ENCODE results near the gene NPTXR.
A peak's percentile ranks its signal among the peaks of the same experiment; 100 is the strongest.

The NPTXR gene

DNA sequence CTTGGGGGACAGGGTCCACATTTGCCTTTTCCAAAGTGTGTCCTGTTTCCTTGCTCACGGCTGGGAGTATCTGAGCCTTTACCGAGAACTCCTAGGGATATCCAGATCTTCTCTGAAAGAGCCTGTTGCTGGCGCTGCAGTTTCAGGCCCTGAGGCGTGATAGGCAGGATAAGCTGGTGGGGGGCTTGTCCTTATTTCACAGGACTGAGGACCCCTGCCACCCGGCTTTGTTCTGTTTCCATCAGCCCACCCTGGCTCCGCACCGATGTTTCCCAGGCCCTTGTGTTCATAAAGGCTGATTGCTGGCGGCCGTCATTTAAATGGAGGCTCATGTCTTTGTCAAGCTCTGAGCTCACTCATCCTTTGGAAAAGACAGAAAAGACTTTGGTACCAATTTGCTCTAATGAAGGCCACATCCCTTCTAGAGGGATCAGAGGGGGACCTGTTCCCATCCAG is 9.4 kb upstream of the NPTXR start:
- DNase-seq (ENCODE audit: low read depth in 2 of 2) = no peak

DNA sequence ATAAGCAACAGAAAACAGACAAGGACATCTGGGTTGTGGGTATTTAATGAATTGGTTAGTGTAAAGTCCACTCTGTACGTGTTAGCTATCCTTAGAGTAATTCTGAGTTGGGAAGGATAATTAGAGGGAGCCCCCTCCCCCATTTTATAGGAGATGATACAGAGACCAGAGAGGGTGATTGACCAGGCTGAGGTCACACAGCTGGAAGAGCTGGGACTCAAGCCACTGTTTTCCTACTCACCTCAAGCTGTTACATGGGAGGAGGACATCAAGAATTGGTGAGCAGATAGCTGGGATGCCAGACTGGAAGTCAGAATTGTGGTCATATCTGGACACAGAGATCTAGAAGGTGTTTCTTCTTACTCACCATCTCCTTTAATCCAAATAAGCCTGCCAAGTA is 8.7 kb upstream of the NPTXR start:
- no peak for DNase-seq (ENCODE audit: low read depth in 2 of 2)

- DNase-seq (ENCODE audit: low read depth in 2 of 2) = no peak
Measured at GRCh38 chr22:38850941-38851849, 7.4 kb upstream of the NPTXR start.

DNA sequence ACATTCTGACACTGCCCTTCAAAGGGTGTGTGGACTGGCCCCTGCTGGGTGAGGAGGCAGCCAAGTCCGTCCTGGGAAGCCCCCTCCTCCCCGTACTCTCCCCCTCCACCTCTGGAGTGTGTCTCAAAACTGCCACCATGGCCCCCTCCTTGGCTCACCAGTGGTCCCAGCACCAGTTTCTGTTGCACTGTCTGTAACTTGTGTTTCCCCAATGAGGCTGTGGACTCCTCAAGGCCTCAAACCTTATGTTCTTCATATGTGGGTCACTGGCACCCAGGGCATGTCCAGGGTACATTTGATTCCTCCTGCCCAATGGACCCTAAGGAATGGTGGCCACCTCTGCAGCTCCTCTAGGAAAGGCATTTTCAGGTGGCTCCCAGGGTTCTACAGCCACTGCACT is 6.6 kb upstream of the NPTXR start:
- DNase-seq (ENCODE audit: low read depth in 2 of 2) = no peak

DNA sequence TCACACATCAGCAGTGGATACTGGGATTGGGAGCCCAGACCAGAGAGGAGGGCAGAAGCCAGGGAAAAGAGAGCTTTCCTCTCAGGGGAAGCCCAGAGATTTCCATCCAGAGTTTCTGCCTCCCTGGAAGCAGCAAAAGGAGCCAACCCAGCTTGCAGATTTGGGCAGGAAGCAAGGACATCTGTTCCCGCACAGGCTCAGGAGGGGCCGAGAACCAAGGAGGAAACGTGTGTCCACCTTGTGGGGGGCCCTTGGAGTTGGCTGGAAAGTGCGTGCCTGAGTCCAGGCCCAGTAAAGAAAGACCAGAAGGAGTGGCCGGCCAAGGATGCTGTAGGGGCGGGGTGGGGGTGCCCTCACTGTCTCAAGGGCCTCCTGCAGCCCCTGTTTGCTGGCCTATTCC is 6.0 kb upstream of the NPTXR start:
- no peak for DNase-seq (ENCODE audit: low read depth in 2 of 2)

DNA sequence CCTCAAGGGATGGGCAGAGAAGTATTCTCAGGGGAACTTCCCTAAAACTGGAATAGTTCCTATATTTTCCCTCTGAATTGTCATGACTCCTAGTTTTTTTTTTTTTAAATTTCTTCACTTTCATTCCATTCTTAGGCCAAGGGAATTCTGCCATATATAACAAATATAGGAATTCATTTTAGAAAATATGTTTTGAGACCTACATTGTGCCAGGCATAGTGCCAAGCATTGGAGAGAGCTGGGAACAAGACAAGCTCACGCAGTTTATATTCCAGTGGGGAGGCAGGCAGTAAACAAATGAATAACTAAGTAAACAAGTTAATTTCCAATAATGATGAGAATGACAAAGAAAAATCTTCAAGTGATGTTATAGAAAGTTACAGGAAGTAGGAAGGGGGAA is 2.6 kb upstream of the NPTXR start:
- no peak for DNase-seq (ENCODE audit: low read depth in 2 of 2)

- DNase-seq (ENCODE audit: low read depth in 2 of 2) = no peak
Measured at GRCh38 chr22:38845004-38845740, 1.3 kb upstream of the NPTXR start.

GRCh38 chr22:38844315-38845003 is 631 bp upstream of the NPTXR start:
- DNase-seq (ENCODE audit: low read depth in 2 of 2) = no peak

GRCh38 chr22:38843201-38843656 is 599 bp downstream of the NPTXR start:
- DNase-seq (ENCODE audit: low read depth in 2 of 2) = peak; percentile 34 to 49

DNA sequence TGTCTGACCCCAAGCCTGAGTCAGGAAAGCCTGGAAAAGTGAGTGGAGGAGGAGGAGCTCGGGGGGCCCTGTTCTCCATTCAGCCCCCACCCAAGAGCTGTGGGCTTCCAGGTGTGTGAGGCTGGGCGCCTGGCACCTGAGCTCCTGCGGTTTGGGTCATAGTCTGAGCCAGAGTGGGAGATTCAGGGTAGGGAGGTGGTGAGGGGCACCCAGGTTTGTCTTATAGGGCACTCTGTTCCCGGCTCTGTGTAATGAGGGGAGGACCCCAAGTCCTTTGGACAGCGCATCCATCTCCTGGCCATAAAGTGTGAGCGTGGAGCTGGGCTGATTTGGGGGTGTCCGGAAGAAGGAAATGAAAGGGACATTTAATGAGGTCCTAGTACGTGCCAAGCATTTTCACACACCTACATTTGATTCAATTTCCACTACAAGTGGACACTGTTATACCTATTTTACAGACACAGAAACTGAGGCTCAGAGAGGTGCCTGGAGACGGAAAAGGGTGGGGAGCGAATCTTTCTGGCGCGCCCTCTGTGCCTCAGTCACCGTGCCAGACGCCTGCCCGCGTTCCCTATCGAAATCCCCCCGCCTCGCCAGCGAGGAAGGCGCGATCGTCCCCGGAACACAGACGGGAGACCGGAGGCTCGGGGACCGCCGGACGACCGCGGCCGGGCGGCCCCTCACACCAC is 1.2 kb downstream of the NPTXR start:
- no peak for DNase-seq (ENCODE audit: low read depth in 2 of 2)

- DNase-seq (ENCODE audit: low read depth in 2 of 2) = no peak
Measured at GRCh38 chr22:38841635-38842034, 2.2 kb downstream of the NPTXR start.

- DNase-seq (ENCODE audit: low read depth in 2 of 2) = no peak
Measured at GRCh38 chr22:38841211-38841610, 2.6 kb downstream of the NPTXR start.

DNA sequence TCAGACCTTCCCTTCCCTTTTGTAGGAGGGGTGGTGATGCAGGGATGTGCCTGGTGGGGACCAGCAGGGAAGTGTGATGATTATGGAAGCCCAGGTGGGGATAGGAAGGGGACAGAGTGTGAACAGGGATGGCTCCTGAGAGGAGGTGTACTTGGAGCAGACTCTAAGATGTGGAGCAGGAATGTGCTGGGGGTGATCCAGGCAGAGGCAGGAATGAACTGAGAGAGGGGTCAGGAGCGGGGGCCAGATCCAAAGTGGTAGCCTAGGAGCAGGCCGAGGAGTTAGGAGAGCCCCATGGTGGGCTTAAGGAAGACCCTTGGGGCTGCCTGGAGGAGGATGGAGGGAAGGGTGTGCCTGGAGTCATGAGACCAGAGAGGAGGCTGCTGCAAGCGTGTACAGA is 3.7 kb downstream of the NPTXR start:
- no peak for DNase-seq (ENCODE audit: low read depth in 2 of 2)

DNA sequence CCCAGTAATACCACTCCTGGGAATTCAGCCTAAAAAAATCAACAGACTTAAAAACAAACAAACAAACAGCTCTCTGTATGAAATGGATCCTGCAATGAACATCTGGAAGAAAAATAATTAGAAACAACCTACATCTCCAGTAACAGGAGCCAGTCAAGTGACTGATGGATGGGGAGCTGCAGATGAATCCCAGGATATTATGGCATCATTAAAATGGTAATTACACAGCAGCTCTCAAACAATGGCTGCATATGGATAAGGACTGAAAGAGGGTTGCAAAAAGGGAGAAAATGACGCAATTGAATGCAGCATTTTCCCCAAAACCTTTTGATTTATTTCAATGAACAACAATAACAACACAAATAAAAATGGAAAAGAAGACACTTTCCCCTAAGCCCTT is 4.1 kb downstream of the NPTXR start:
- no peak for DNase-seq (ENCODE audit: low read depth in 2 of 2)

- DNase-seq (ENCODE audit: low read depth in 2 of 2) = no peak
Measured at GRCh38 chr22:38837414-38837928, 6.4 kb downstream of the NPTXR start.

DNA sequence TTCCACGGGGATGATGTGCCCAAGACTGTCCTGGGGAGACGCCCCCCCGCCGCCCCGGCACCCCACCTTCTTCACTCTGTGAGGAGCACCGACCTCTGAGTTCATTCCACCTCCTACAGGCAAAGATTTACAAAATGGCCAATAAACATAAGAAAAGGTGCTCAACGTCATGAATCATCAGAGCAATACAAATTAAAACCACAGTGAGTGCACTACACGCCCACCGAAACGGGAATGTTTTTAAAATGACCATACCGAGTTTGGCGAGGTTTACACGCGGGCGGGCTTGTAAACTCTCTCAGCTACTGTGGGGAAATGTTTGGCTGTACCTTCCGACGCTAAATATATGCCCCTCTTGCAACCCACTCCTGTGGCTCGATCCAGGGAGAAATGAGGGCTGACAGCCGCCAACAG is 7.9 kb downstream of the NPTXR start:
- DNase-seq (ENCODE audit: low read depth in 2 of 2) = no peak

DNA sequence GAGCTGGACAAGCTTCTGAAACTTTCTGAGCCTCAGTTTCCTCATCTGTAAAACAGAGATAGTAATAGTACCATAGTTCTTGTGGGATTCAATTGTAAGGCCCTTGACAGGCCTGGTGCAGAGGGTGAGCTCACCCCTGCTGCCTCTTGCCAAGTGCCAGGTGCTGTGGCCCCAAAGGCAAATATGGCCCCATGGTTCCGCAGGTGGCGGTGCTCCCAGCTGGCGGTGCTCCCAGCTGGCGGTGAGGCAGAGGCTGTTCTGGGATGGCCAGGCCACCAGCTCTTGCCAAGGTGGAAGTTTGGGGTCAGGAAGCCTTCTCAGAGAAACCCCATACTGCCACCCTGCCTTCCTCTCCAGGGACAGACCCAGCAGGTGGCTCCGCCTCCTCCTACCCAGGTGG is 8.8 kb downstream of the NPTXR start:
- no peak for DNase-seq (ENCODE audit: low read depth in 2 of 2)

DNA sequence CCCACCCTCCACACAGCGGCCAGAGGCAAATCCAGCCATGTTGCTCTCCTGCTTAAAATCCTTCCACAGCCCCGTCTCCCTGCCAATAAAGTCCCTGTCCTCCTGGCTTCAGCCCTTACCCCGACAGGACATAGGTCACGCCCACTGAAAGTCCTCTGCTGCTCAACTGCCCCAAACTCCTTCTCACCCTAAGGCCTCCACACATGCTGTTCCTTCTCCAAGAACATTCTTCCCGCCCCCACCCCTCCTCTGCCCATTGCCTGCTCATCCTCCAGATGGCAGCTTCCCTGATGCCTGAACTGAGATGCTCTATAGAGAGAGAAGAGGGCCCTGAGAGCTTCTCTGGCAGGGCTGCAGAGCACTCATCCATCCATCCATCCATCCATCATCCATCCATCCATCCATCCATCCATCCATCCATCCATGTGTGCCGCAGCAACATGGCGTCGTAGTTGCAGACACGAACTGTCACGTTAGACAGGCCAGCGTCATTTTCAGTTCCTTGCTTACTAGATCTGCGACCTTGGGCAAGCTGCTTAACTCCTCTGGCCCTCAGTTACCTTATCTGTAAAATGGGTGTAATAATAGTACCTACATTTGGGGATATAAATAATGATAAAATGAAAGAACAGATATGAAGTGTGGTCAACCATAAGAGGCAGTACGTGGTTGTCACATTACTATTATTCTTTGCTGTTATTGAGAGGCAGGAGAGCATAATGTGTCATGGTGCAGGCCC is 9.4 kb downstream of the NPTXR start:
- no peak for DNase-seq (ENCODE audit: low read depth in 2 of 2)

DNA sequence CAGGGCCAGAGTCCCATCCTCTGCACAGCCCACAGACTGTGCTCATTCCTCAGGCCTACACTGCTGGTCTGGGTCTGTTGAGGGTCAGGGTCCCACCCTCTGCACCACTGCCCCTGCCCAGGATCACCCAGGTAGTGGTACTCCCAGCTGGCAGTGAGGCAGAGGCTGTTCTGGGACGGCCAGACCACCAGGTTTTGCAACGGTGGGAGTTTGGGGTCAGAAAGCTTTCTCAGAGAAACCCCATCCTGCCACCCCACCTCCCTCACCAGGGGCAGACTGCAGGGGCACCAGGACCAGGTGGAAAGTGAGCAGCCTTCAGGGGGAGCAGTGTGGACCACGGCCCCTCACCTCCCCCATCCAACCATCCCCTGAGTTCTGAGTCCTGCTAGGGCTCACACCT is 10.8 kb downstream of the NPTXR start:
- DNase-seq (ENCODE audit: low read depth in 2 of 2) = no peak

GRCh38 chr22:38832005-38832978 is 11.5 kb downstream of the NPTXR start:
- no peak for DNase-seq (ENCODE audit: low read depth in 2 of 2)
